Psoas muscle (tissue), 8 donors: ENCODE results near the gene TBX18. TPM values are rescaled to one million over a fixed set of nuclear protein-coding genes. Genes with fewer than 3 reads are reported as not detected.

Experiments used
- ATAC-seq, 4 donors: fragments of 200-7000 bp; cut with Tn5 transposase; one replicate each; pipeline ENCODE4 v1.9.1; 2020; ENCODE audit warnings: moderate library complexity in 3 of 4, mild to moderate bottlenecking in 2 of 4
- DNase-seq, 2 donors: peaks; one replicate each; pipeline ENCODE4 v3.0.0-alpha.2; 2020
- H3K27ac ChIP-seq: fragments of 200-600 bp; one replicate; pipeline ENCODE4 v1.8.0; 2022
- H3K27me3 ChIP-seq, 3 donors: fragments of 200-600 bp in 1 of 3; one replicate each; pipeline versions ENCODE4 v1.6.1 to v1.8.0; 2013 to 2022; ENCODE audit warnings: low read length in 2 of 3, mild to moderate bottlenecking in 2 of 3, moderate library complexity in 1 of 3; ENCODE audit not compliant: insufficient read depth in 3 of 3
- H3K36me3 ChIP-seq, 2 donors: fragments of 200-600 bp in 1 of 2; one replicate each; pipeline versions ENCODE4 v1.6.1 to v1.8.0; 2013 to 2022; ENCODE audit warnings: low read depth in 1 of 2, mild to moderate bottlenecking in 1 of 2, moderate library complexity in 1 of 2; ENCODE audit not compliant: insufficient read depth in 1 of 2
- H3K4me1 ChIP-seq: fragments of 200-600 bp; one replicate; pipeline ENCODE4 v1.8.0; 2022
- H3K4me3 ChIP-seq: fragments of 200-600 bp; one replicate; pipeline ENCODE4 v1.8.0; 2022; ENCODE audit warnings: mild to moderate bottlenecking
- H3K9me3 ChIP-seq: fragments of 200-600 bp; one replicate; pipeline ENCODE4 v1.8.0; 2022
- CTCF ChIP-seq: fragments of 200-600 bp; IDR thresholded peaks from one replicate; pipeline ENCODE4 v1.8.0; 2022; ENCODE audit warnings: antibody characterized with exemption
- WGBS, 3 donors: extraction: QIAGEN DNeasy Blood & Tissue Kit; methylation state at CpG; one replicate each; pipeline versions ENCODE4 v1.1.6 to v1.1.7; 2013; 5-methylcytosine and 5-hydroxymethylcytosine counted together
- intact Hi-C, 2 donors: fragments of 100-400 bp; cut with DNase I; formaldehyde crosslinking; loops; one replicate each; pipeline versions ENCODE4 v1.11.0 to v1.14.2; 2022
- polyA plus RNA-seq, 3 donors: library from polyadenylated mRNA; stranded (reverse); fragments of 200-250 nt; gene quantifications; one replicate each; pipeline ENCODE4 v1.2.3, GENCODE V29; 2013
- total RNA-seq, 4 donors: library from RNA; stranded (reverse); fragmentation: NEBNext Ultra II Directional in 2 of 4; extraction: Animal tissue kit (Norgen Biotek cat#: 25700) in 2 of 4; gene quantifications; one replicate each; pipeline versions ENCODE4 v1.2.1 to v1.2.4, GENCODE V29; 2021 to 2023
- donor health status: healthy with polysubstance abuse.
- donor health status: DM: no; HTN: no; CAD: no; lungs with moderate emphysema.
- donor health status: Bipolar disorder and iron deficiency.
- donor health status: healthy.
- donor health status: DM: yes; HTN: yes; CAD: no.
- donor health status: DM: no; HTN: no; CAD: no.
- donor health status: DM: no; HTN: no; CAD: no.
- donor health status: DM: yes; HTN: yes; CAD: no.

The TBX18 gene
- total and polyA plus RNA-seq, 7 donors: 0.24 to 1.0 (median 0.55) TPM

GRCh38 chr6:84758486-84758885, 5.9 kb downstream of the TBX18 start:
- no peak for ATAC-seq
- Histone ChIP-seq H3K4me3 (no peak overlapping the region), H3K4me1 (no peaks in the 10 kb centered on the region), H3K36me3 (no peaks in the 10 kb centered on the region), H3K27ac (no peak overlapping the region), H3K9me3 (no peaks in the 10 kb centered on the region), H3K27me3 (peaks cover 0 to 17% (median 9%) of the 10 kb centered on the region in 3 donors)
- DNase-seq: no peak
- intact Hi-C loops: no loop called here
- no peak for TF ChIP-seq CTCF

GRCh38 chr6:84756877-84757276, 7.5 kb downstream of the TBX18 start:
- DNase-seq (no peak), ATAC-seq (no peak)
- Histone ChIP-seq H3K27me3 (peaks cover 0 to 2% (median 0%) of the 10 kb centered on the region in 3 donors), H3K4me1 (no peaks in the 10 kb centered on the region), H3K9me3 (no peaks in the 10 kb centered on the region), H3K36me3 (no peaks in the 10 kb centered on the region), H3K4me3 (no peak overlapping the region), H3K27ac (no peak overlapping the region)
- WGBS, 3 donors: 81 to 87% (median 85%) methylated on average over 6 of the region's 6 CpGs
- no peak for TF ChIP-seq CTCF
- intact Hi-C loops: no loop called here

GRCh38 chr6:84756466-84756865, 7.9 kb downstream of the TBX18 start:
- WGBS, 3 donors: 81 to 87% (median 83%) methylated on average over 7 of the region's 7 CpGs
- Histone ChIP-seq H3K9me3 (no peaks in the 10 kb centered on the region), H3K36me3 (no peaks in the 10 kb centered on the region), H3K27ac (no peak overlapping the region), H3K4me3 (no peak overlapping the region), H3K27me3 (no peaks in the 10 kb centered on the region), H3K4me1 (no peaks in the 10 kb centered on the region)
- ATAC-seq: no peak
- no peak for TF ChIP-seq CTCF
- intact Hi-C loops: no loop called here
- no peak for DNase-seq

- intact Hi-C loops: no loop called here
- Histone ChIP-seq H3K9me3 (no peaks in the 10 kb centered on the region), H3K4me3 (no peak overlapping the region), H3K4me1 (no peaks in the 10 kb centered on the region), H3K36me3 (no peaks in the 10 kb centered on the region), H3K27ac (no peak overlapping the region), H3K27me3 (no peaks in the 10 kb centered on the region)
- ATAC-seq (no peak), DNase-seq (no peak)
- no peak for TF ChIP-seq CTCF
- 23 to 31% (median 25%) methylated on average over 1 of the region's 1 CpG for WGBS, 3 donors
Observed at GRCh38 chr6:84753173-84753572, 11.2 kb downstream of the TBX18 start.

GRCh38 chr6:84752118-84752850, 12.1 kb downstream of the TBX18 start:
- WGBS, 3 donors: 82% methylated on average over 5 of the region's 5 CpGs
- Histone ChIP-seq H3K4me1 (no peaks in the 10 kb centered on the region), H3K36me3 (no peaks in the 10 kb centered on the region), H3K27me3 (no peaks in the 10 kb centered on the region), H3K27ac (no peak overlapping the region), H3K4me3 (no peak overlapping the region), H3K9me3 (no peaks in the 10 kb centered on the region)
- ATAC-seq (no peak), DNase-seq (no peak)
- TF ChIP-seq CTCF: no peak
- intact Hi-C loops: no loop called here
